GM21381 (cell line): ENCODE measurements around the gene GPR151.

ENCODE experiments used
- ATAC-seq: cut with Tn5 transposase; IDR thresholded peaks from one replicate; pipeline ENCODE4 v1.9.1; 2021; ENCODE audit warnings: mild to moderate bottlenecking, moderate library complexity; ENCODE audit not compliant: unreplicated experiment

The GPR151 gene

GRCh38 chr5:146521403-146522106 lies 5.6 kb upstream of the GPR151 start:
- no peak for ATAC-seq

DNA sequence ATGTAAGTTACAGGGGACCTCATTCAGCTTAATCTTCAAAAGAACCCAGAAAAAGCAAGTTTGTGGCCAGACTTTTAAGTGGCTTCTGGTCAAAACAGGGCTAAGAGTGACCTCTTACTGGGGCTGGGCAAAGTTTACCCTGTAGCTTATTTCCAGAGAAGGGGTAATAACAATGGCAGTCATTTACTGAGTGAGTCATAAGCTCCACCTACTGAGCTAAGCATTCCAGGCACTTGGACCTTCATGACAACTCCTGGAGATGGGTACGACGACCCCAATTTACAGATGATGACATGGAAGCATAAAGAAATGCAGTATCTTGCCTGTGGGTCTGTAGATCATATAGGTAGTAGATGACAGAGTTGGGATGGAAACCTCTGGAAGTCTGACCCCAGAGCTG lies 4.7 kb upstream of the GPR151 start:
- no peak for ATAC-seq

GRCh38 chr5:146519554-146519953 lies 3.6 kb upstream of the GPR151 start:
- no peak for ATAC-seq

- no peak for ATAC-seq
Observed at GRCh38 chr5:146515473-146516150, 378 bp downstream of the GPR151 start.

GRCh38 chr5:146514575-146514974 lies 1.4 kb downstream of the GPR151 start:
- no peak for ATAC-seq

DNA sequence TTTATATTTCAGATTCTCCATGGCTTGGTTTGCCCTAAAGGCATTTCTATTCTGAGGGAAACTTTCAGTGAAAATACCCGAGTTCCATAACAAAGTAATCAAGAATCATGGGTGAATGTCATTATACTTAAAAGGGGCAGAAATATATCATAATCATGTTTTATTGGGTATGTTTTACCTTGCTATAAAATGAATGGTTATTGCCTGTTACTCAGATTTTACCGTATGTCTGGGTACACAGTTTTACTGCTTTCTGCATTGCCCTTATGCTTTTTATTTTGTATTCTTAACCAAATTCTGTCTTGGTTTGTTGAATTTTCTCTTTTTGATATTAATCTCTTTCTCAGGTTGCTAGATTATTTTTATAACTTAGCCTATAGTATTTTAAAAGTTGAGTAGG lies 2.5 kb downstream of the GPR151 start:
- ATAC-seq: no peak

DNA sequence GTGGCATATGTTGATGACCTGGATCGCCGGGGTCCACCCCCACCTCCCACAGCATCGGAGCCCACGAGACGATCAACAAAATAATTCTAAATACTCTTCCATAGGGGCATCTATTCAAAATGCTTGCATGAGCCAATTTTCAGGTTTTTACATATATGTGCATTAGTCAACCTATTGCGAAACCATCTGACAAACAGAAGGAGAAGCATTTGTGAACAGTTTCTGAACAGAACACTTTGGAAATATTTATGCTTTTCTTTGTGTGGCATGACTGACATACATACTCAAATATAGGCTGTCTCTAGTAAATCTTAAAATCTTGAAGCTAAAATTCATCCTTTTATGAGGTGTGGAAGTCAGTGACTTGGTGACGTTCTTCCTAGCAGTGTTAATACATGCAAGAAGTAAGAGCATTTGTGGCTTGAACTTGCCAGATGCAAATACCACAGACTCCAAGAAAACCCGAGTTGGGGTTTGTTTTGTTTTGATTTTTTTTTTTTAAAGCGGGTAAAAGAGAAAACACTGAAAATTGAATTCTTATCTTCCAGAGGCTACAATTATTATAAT lies 5.3 kb downstream of the GPR151 start:
- ATAC-seq: no peak

- no peak for ATAC-seq
Observed at GRCh38 chr5:146507428-146507827, 8.6 kb downstream of the GPR151 start.

GRCh38 chr5:146499680-146500079 lies 16.3 kb downstream of the GPR151 start:
- ATAC-seq: no peak

DNA sequence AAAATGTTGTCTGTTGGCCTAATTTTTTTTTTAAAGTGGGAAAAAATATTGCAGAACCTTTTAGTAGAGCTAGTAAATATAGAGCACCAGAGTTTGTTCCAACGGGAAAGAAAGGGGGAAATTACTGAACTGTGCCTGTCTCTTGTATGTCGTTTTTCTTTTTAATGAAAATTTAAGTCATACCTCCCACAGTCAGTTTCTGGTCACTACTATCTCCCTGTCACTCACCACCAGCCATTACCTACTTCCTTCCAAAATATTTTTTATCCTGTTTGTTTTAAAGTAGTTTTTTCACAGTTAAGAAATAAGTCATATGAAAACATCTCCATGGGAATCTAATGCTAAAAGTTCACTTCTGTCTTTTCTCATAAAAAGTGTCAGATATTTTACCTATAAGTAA lies 21.3 kb downstream of the GPR151 start:
- ATAC-seq: no peak

- no peak for ATAC-seq
Observed at GRCh38 chr5:146490089-146490843, 25.7 kb downstream of the GPR151 start.

- no peak for ATAC-seq
Observed at GRCh38 chr5:146484714-146485391, 31.1 kb downstream of the GPR151 start.

- no peak for ATAC-seq
Observed at GRCh38 chr5:146482775-146483174, 33.2 kb downstream of the GPR151 start.

- ATAC-seq: no peak
Observed at GRCh38 chr5:146475906-146476305, 40.1 kb downstream of the GPR151 start.

GRCh38 chr5:146475190-146475780 lies 40.7 kb downstream of the GPR151 start:
- ATAC-seq: no peak

- ATAC-seq: no peak
Observed at GRCh38 chr5:146474065-146474464, 41.9 kb downstream of the GPR151 start.

GRCh38 chr5:146467760-146468159 lies 48.2 kb downstream of the GPR151 start:
- ATAC-seq: no peak

DNA sequence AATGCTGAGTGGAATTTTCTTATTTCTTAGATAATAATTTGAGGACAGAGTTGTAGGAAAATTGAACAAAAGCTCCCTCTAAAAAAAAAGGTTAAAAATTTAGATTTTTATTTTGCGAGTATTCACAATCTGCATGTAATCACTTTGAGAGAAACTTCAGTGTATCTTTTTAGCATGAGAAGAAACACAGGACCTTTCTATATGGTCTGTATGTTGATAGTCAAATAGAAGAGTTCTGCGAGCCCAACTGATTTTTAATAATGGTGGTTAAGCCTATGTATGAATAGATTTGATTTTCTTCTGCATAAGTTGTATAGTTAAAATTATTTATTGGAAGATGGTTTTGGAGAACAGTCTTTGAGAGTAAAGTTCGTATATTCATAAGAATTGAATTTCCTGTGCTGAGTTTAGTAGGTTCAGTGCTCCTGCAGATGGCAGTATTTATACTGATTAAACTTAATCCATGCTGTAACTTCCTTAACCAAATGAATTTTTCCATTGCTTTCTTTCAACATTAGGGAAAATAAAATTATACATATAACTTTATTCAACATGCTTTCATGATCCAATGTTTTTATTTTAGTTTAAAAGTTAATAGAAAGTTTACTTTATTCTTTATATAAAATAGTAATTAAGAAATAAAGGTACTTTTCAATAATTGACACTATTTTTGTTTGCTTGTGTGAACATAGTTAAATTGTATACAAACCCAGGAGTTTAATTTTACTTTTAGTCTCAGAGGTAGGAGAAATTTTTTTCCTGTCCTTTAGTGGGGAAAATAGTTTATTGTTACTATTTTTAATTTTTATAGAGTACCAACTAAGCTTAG lies 49.3 kb downstream of the GPR151 start:
- no peak for ATAC-seq

DNA sequence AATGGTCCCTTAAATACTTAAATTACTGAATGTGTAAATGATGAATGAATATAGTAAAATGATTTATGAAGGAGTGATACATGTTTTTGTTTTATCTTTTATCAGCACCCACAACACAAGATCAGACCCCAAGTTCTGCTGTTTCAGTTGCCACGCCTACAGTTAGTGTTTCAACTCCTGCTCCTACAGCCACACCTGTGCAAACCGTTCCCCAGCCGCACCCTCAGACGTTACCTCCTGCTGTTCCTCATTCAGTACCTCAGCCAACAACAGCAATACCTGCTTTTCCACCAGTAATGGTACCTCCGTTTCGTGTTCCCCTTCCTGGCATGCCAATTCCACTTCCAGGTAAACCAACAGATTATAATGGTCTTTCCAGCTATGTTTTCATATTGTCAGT lies 52.5 kb downstream of the GPR151 start:
- no peak for ATAC-seq
